ENCODE measurements around the gene TMEM204. TPM values are rescaled to one million over a fixed set of nuclear protein-coding genes. Genes with fewer than 3 reads are reported as not detected.

TMEM204 gene
- total and polyA plus RNA-seq, 8 donors, result 2.4 to 9.8 (median 5.0) TPM

DNA sequence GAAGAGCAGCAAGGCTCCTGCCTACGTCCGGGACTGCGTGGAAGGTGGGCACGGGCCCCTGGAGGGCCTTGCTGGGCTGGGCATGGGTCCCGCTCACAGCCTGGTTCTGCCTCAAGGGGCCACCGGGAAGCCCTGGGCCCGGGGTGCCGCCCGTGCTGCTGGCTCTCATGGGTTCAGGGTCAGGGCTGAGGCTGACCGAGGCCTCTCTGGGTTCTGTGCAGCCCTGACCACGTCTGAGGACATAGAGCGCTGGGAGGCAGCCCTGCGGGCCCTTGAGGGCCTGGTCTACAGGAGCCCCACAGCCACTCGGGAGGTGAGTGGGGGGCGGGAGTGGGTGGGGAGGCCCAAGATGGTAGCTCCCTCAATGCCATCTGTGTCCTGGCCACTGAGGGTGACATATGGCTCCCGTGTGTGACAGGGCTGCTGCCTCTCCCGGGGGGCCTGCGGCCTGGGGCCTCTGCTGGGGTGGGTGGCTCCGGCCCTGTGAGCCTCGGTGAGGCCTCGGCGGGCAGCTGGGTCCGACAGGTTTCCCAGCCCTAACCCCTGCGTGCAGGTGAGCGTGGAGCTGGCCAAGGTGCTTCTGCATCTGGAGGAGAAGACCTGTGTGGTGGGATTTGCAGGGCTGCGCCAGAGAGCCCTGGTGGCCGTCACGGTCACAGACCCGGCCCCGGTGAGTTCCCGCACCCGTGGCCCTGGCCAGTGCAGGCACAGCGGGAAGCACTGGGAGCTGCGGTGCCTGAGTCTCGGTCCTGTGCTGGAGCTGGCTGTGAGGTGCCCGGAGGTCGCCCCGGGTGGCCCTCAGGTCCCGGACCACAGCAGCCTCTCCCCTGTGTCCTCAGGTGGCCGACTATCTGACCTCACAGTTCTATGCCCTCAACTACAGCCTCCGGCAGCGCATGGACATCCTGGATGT is 31.1 kb upstream of the TMEM204 start:
- H3K27ac ChIP-seq, result no peak overlapping the region
- DNase-seq (peak in 1 of 6 donors; percentile 53), FAIRE-seq (no peak), ATAC-seq (no peak)
- peaks cover 2 to 33% (median 15%) of the 10 kb centered on the region in 3 donors for H3K36me3 ChIP-seq
- no peaks in the 10 kb centered on the region for H3K27me3 ChIP-seq
- no peaks in the 10 kb centered on the region for H3K4me1 ChIP-seq
- TF ChIP-seq, protein P1, sequence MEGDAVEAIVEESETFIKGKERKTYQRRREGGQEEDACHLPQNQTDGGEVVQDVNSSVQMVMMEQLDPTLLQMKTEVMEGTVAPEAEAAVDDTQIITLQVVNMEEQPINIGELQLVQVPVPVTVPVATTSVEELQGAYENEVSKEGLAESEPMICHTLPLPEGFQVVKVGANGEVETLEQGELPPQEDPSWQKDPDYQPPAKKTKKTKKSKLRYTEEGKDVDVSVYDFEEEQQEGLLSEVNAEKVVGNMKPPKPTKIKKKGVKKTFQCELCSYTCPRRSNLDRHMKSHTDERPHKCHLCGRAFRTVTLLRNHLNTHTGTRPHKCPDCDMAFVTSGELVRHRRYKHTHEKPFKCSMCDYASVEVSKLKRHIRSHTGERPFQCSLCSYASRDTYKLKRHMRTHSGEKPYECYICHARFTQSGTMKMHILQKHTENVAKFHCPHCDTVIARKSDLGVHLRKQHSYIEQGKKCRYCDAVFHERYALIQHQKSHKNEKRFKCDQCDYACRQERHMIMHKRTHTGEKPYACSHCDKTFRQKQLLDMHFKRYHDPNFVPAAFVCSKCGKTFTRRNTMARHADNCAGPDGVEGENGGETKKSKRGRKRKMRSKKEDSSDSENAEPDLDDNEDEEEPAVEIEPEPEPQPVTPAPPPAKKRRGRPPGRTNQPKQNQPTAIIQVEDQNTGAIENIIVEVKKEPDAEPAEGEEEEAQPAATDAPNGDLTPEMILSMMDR (IDR thresholded peaks at IDR 0.05), result no peak
- no peak overlapping the region for H3K4me3 ChIP-seq
- 96 to 97% methylated on average over 41 to 42 of the region's 42 CpGs for WGBS, 2 donors
- intact Hi-C loops (cut with DNase I), result no loop called here
- no peaks in the 10 kb centered on the region for H3K9me3 ChIP-seq

DNA sequence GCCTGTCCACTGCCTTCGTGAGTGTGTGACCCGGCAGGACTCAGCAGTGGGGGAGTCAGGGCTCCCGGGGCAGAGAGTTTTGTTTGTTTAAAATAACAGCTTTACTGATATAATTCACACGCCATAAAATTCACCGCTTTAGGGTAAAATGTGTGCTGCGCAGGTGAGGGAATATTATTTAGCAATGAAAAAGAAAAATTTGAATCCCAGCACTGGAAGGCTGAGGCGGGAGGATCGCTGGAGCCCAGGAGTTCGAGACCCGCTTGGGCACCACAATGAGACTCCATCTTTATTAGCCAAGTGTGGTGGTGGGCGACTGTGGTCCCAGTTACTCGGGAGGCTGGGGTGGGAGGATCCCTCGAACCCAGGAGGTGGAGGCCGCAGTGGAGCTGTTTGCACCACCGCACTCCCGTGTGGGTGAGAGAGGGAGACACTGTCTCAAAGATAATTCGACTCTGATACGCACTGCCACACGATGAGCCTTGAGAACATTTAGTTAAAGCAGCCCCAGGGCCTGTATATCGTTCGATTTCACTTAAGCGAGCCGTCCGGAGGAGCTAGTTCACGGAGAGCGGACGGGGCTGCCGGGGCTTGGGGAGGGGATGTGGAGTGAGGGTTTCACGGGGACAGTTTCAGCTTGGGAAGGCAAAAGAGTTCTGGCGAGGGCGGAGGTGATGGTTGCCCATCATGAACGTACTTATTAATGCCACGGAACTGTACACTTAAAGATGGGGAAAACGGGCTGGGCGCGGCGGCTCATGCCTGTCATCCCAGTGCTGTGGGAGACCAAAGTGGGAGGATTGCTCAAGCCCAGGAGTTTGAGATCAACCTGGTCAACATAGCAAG is 30.1 kb upstream of the TMEM204 start:
- Histone ChIP-seq H3K9me3 (no peaks in the 10 kb centered on the region), H3K4me3 (no peak overlapping the region), H3K27ac (no peak overlapping the region), H3K27me3 (no peaks in the 10 kb centered on the region), H3K36me3 (peaks cover 2 to 33% (median 15%) of the 10 kb centered on the region in 3 donors), H3K4me1 (no peaks in the 10 kb centered on the region)
- FAIRE-seq (no peak), ATAC-seq (no peak), DNase-seq (no peak)
- TF ChIP-seq, protein P1 (IDR thresholded peaks at IDR 0.05), result no peak
- 95 to 97% methylated on average over 37 of the region's 37 CpGs for WGBS, 2 donors
- intact Hi-C loops (cut with DNase I), result no loop called here

GRCh38 chr16:1505073-1505844 is 28.2 kb upstream of the TMEM204 start:
- Histone ChIP-seq H3K27ac (no peak overlapping the region), H3K27me3 (no peaks in the 10 kb centered on the region), H3K4me1 (no peaks in the 10 kb centered on the region), H3K4me3 (no peak overlapping the region), H3K36me3 (peaks cover 2 to 26% (median 15%) of the 10 kb centered on the region in 3 donors), H3K9me3 (no peaks in the 10 kb centered on the region)
- ATAC-seq (no peak), FAIRE-seq (no peak), DNase-seq (peak in 1 of 6 donors; percentile 49)
- intact Hi-C loops (cut with DNase I), result no loop called here
- 93 to 97% methylated on average over 37 of the region's 37 CpGs for WGBS, 2 donors
- TF ChIP-seq, protein P1 (IDR thresholded peaks at IDR 0.05), result no peak

DNA sequence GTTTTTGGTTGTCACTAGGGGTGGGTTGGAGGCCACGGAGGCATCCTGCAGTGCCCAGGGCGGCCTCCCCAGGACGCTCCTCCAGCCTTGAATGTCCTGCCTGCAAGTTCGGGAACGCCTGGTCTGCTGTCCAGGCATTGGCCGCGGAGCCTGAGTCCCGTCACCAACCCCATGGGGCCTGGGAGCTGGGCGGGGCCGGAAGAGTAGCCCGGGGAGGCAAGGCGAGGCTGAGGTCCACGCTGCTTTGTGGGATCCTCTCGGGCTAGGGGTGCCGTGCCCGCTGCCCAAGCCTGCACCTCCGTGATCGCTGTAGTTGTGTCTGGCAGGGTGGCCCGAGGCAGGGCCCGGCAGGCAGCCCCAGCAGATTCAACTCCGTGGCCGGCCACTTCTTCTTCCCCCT is 27.6 kb upstream of the TMEM204 start:
- Histone ChIP-seq H3K27ac (no peak overlapping the region), H3K4me3 (no peak overlapping the region), H3K4me1 (no peaks in the 10 kb centered on the region), H3K36me3 (peaks cover 2 to 27% (median 15%) of the 10 kb centered on the region in 3 donors), H3K9me3 (no peaks in the 10 kb centered on the region), H3K27me3 (no peaks in the 10 kb centered on the region)
- intact Hi-C loops (cut with DNase I), result no loop called here
- FAIRE-seq, result no peak
- DNase-seq, result no peak
- ATAC-seq, result no peak
- WGBS, 2 donors, result 94 to 96% methylated on average over 22 of the region's 22 CpGs
- TF ChIP-seq, protein P1 (IDR thresholded peaks at IDR 0.05), result no peak

Measured in pancreas (tissue), 10 donors.